ENCODE measurements around the gene ZNF267.

DNA sequence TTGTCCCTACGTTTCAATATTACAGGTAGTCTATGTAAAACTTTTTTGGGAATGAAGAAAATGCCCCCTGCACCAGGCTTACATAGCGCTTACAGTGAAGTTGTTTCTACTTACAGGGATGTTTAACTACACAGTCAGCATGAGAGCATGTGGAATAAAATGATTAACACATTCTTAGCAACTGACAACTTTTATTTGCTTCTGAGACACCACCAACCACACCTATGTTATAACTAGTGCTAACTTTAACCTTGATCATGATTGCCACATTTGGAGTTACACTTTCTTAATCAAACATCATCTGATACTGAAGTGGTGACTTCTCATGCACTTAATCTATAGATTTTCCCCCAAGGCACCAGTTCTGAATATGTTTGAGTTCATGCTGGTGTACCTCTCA, 20.3 kb upstream of the ZNF267 start:
- TF ChIP-seq CTCF (IDR thresholded peaks at IDR 0.05) (no peak), POLR2A (IDR thresholded peaks at IDR 0.05) (no peak), POLR2AphosphoS5 (IDR thresholded peaks at IDR 0.05; ENCODE audit: insufficient read depth in 1 of 2, low read depth in 1 of 2) (no peak)

All from vagina (tissue), 2 donors.